ENCODE data around the gene FCGR2B.
"Not testable (repeated sequence)": the region's sequence is repeated elsewhere in the genome, so short reads cannot be mapped to it uniquely, and the experiment has no call there.

FCGR2B gene

DNA sequence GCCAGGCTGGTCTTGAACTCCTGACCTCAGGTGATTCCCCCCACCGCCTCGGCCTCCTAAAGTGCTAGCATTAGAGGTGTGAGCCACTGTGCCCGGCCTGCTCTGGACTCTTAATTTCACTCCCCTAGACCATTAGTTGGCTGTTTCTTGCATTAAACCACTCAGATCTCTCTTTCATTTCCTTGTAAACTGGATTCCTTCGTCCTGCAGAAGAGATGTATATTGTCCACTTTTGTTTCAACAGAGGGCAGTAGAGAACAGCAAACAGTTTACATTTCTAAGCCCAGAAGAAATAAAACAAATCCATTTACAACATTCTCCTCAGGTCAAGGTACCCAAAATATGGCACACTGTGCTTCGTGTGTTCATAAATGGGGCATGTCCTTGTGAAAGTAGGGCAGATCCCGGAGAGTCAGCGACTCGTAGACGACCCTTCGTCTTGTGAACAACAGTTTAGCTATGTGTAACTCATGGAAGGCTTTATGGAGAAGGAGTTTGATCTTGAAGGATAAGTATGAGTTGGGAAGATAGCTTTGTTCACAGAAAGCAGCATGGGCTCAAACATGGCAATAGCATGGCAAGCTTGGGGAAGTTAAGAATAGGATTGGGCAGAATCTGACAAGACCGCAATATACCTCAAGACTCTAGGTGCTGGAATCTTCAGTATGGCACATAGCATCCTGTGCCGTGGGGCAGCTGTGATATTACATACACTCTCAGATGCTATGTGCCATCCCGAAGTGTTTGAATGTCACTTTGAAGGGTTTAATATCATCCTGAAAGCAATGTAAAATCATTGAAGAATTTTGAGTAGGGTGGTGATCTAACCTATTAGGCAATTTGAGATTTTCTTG lies 15.2 kb upstream of the FCGR2B start:
- DNase-seq = not testable (repeated sequence)

DNA sequence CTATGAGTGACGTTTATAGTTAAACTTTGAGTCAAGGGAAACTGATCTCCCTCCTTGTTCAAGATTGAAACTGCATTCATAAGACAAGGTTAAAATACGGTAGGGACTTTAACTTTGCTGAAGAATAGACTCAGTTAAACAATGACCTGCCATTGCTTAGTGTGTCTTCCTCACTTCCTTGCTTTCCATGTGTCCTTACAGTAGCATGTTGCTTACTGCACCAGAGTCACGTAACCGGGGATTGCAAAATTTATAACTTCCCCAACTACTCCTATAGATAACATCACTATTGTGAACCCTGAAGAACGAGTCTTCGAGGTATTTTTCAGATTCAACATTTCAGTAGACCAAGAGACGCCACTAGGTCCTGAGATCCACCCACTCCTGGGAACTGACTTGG lies 9.4 kb upstream of the FCGR2B start:
- not testable (repeated sequence) for DNase-seq

DNA sequence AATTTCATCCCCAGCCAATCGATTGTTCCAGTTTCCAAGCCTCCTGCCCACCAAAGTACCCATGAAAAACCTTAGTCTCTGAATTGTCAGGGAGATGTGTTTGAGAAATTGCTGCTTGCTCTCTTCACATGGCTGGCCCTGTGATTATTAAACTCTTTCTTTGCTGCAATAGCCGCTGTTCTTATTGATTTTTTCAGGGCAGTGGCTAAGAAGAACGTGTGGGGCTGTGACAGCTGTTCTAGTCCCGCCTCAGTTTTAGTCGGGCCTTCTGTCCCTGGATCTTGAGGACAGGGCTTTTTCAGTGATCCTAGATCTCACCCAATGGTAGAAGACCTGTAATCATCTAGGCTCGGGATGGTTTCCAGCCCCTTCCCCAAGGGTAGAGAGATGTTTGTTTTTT lies 9.0 kb upstream of the FCGR2B start:
- not testable (repeated sequence) for DNase-seq

DNA sequence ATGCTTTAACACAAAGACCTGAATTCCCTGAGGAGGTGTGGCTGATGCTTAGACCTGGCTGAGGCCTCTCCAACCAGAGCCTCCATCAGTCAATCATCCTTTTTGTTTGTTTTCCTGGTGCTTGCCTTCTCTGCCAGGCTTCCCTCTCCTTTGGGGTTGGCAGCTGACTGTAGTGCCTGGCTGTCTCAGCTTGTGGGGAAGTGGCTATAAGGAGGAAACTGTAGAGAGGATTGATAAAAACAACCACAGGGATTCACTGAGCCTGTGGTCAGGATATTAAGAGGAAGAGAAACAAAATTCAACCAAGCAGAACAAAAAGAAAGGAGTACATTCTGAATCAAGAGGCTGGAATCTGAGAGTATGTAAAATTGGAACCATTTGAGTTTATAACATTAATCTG lies 4.4 kb upstream of the FCGR2B start:
- not testable (repeated sequence) for DNase-seq

DNA sequence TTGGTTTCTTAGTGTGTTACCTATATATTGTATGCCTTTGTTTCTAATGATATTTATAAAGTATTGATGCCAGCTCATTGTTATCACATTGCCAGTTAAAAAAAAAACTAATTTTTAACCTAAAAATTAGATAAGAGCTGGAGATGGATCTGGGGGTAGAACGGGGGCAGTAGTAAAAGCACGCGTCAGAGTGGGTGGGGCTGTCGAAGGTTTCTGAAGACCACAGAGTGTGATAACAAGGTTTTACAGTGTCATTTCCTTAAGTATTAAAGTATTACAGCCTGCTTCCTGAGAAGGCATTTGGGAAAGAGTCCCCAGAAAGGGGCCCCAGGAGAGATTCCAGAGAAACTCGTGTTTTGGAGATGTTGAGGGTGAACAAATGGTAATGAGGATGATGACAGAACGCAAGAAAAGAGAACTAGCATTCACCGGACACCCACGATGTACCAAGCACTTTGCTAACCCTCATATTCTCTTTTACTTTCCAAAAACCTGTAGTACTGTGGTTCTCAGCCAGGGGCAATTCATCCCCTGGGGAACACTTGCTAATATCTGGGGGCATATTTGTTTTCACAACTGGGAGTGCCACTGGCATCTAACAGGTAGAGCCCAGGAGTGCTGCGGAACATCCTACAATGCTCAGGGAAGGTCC lies 1.2 kb upstream of the FCGR2B start:
- DNase-seq = not testable (repeated sequence)

DNA sequence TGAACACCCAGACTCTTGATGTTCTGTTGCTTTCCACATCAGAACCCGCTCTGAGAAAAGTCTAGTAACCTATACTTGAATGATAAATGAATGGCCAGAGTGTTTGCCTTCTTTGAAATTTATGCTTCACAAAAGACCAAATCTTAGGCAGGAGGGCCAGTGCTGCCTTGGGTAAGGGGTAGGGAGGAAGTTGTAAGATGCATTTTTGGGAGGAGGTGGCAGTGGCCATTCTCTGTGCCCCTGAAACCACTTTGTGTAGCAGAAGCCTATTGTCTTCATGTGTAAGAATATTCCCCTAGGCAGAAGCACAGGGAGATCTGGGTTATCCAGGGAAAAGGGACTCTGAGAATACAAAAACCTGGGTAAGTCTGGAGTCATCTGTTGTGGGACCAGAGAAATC lies 626 bp downstream of the FCGR2B start:
- DNase-seq = not testable (repeated sequence)

DNA sequence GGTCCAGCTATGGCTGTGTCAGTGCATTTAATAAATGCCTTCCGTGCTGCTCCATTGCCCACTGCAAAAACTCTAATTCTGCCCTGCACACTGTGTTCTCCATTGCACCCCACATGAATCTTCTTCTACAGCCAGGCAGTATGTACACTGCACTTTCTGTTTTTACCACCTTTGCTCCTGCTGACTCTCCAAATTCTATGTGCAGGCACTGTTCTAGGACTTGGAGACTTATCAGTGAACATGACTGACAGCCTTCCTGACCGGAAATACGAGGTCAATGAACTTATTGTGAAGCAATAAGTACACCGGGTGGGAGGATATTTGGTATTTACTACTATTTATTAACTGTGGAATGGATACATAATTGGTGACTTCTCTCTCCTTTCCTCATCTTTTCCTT lies 1.7 kb downstream of the FCGR2B start:
- not testable (repeated sequence) for DNase-seq

DNA sequence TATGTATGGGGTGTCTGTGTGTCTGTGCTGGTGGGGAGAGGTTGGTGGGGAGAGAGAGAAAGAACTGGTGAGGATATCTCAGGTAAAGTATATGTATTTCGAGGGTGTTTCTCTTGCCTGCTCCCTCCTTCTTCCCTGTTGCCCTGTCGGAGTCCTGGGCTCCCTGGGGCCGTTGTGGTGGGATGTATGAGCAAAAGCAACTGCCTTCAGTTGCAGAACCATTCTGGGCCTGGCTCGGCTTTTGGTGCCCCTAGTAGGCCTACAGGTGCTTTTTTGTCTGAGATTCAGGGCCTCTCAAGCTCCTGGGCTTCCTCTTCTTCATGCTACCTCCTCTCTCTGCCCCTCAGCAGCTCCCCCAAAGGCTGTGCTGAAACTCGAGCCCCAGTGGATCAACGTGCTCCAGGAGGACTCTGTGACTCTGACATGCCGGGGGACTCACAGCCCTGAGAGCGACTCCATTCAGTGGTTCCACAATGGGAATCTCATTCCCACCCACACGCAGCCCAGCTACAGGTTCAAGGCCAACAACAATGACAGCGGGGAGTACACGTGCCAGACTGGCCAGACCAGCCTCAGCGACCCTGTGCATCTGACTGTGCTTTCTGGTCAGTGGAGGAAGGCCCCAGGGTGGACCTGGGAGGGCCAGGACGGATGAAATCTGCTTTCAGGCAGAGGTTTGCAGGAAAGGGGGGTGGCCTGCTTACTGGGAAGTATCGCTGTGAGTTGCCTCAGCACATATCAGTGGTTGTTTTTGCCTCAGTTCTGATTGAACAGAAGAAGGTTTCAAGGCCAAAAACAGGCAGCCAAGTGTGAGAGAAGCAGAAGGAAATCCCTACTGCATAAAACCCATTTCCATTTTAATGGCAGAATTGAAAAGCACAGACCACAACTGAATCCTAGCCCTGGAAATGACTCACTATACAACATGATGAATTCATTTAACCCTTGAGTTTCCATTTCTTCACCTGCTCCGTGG lies 8.4 kb downstream of the FCGR2B start:
- not testable (repeated sequence) for DNase-seq

DNA sequence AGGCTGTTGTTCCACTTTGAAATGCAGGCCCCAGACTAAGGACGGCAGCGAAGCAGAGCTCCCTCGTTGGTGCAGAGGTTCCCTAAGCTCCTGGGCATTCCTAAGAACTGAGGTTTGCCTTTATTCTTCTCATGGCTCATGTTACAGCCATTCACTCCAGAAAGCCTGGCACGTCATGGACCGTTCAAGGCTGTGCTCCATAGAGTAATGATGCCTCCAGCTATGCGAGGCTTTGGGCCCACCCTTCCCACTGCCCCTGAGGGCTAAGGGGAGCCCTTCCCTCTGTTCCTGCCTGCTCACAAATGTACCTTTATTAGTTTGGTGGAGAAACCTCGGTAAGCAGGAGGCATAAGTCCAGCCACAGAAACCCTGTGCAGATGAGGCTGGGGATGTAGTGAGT lies 10.5 kb downstream of the FCGR2B start:
- not testable (repeated sequence) for DNase-seq

DNA sequence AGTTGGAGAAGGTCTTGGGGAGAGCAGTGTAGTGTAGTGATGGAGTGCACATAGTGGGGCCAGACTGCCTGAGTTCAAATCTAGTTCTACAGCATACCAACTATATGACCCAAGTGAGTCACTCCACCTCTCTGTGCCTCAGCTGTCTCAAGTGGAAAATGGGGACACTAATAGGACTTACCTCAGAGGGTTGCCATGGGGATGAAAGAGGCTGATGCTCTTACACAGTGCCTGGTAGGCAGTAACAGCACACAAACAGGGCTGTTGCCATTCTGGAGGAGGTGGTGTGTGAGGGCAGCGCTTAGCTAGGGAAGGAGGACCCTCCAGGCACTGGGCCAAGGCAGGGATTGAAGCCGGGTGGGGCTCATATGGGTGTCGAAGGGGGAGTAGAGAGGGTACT lies 11.5 kb downstream of the FCGR2B start:
- not testable (repeated sequence) for DNase-seq

DNA sequence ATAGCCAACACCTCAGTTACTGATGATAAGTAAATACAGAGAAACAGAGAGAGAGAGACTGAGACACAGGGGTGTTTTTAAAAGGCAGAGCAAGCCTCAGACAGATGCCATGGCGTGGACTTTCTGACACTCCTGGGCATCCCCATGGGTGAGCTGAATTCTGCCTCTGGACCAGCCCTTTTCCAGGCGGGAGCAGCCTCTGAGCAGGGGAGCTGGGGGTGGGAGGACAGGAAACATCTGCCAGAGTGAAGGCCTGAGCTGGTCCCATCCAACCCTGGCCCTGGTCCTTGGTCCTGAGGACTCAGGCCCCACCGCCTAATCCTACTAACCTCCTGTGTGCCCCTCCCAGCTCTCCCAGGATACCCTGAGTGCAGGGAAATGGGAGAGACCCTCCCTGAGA lies 12.0 kb downstream of the FCGR2B start:
- DNase-seq = not testable (repeated sequence)

DNA sequence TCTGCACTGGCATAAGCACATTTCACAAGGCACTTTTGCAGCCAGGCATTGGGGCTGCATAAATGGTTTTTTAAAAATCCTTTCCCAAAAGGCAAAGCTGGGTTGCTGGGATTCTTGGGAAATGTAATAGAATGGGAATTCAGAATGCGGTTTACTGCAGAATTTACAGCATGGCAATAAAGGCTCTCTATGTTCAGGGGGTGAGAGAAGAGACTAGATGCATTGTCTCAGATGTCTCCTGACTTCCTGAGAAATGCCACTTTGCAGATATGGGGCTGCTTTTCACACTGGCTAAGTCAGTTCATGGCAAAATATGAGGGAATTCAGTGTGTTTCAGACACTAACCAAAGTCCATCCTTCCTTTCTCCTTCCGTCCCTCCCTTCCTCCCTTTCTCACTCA lies 13.5 kb downstream of the FCGR2B start:
- no peak for DNase-seq

DNA sequence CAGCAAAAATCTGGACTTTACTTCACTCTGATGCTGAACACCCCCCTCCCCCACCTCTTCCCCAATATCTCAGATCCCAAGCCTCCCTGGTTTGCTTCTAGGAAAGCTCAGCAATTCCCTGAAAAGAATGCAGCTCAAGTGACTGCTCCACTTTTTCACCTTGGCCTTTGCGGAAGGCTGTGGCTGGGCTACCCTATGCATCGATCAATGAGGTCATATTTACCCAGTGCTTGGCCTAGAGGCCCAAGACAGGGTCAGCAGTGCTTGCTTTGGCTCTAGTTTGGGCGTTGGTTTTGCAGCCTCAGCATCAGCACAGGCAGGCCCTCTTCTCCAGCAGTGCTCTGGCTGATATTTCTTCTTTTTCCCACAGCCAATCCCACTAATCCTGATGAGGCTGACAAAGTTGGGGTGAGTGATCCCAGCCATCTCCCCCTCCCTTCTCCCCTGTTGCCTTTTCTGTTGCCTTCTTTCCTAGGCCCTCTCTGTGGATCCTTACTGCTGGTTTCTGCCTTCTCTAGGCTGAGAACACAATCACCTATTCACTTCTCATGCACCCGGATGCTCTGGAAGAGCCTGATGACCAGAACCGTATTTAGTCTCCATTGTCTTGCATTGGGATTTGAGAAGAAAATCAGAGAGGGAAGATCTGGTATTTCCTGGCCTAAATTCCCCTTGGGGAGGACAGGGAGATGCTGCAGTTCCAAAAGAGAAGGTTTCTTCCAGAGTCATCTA lies 14.2 kb downstream of the FCGR2B start:
- no peak for DNase-seq

DNA sequence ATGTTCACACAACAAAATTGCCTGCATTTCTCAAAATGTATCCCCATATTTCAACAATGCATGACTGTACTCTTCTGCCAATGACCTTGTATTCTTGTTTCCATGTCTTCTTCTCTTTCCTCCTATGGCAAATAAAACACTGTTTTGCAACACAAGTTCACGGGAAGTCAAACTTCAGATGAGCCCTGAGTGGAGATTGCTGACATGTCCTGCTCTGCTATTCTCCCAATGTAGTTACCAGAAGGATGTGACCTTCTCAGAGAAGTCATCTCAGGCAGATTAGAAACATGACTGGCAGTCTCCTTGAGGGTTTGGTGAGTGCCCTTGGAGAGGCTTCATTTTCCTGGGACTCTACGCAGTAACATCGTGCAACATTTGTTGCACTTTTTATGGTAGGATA lies 15.6 kb downstream of the FCGR2B start:
- DNase-seq = no peak

DNA sequence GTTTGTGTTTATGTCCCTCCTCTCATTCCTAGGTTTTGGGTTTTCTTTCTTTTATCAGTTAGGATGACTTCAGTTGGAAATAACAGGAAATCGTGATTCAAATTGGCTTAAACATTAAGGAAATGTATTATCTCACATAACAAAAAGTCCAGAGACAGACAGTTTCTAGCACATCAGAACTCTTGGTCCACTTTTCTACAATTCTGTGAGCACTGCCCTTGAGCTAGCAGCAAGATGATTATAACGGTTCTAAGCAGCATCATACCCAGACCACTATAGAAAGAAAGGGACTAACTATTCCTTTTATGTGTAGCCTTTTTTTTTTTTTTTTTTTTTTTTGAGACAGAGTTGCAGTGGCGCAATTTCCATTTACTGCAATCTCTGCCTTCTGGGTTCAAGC lies 18.9 kb downstream of the FCGR2B start:
- no peak for DNase-seq

DNA sequence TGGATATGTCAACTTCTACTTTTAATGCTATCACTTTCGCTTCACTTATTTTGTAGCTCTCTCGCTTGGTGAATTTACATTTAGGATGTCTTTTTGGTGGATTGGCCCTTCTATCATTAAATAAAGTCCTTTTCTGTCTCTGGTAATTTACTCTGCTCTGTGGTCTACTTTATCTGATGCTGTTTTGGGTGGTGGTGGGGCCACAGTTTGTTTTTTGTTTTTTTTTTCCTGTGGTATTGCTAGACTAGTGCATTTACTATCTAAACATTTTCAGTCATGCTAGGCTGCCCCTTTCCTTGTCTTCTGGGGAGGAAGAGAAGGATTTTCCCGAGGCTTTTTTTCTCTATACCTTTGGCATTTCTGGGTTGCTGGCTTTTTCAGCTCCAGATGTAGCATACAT lies 26.0 kb downstream of the FCGR2B start:
- DNase-seq = no peak

DNA sequence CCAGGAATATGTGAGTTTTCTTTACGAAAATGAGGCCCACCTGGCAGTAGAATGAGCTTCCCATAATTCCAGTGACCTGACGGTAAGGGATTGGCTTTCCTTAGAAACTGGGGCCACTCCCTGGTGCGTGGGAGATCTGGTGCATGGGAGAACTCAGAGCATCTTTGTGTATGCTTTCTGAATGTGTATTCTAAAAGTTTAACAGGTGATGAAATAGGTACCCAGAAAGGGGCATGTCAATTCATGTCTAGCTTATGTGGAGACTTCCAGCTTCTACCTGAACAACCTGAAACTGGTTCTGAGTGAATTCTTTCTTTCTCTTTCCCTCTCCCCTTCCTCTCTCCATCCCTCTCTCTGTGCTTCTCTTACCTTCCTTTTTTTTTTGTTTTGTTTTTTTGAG lies 28.9 kb downstream of the FCGR2B start:
- no peak for DNase-seq

DNA sequence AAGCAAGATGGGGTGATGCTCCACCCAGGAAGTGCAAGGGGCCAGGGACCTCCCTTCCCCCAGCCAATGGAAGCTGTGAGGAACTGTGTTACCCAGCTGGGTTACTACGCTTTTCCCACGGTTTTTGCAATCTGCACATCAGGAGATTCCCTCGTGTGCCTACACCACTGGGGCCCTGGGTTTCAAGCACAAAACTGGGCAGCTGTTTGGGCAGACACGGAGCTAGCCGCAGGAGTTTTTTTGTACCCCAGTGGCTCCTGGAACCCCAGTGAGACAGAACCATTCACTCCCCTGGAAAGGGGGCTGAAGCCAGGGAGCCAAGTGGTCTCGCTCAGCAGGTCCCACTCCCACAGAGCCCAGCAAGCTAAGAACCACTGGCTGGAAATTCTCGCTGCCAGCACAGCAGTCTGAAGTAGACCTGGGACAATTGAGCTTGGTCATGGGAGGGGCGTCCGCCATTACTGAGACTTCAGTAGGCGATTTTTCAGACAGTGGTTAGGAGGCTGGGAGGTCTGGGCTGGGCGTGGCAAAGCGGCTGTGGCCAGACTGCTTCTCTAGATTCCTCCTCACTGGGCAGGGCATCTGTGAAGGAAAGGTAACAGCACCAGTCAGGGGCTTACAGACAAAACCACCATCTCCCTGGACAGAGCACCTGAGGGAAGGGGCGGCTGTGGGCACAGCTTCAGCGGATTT lies 30.2 kb downstream of the FCGR2B start:
- DNase-seq = not testable (repeated sequence)

DNA sequence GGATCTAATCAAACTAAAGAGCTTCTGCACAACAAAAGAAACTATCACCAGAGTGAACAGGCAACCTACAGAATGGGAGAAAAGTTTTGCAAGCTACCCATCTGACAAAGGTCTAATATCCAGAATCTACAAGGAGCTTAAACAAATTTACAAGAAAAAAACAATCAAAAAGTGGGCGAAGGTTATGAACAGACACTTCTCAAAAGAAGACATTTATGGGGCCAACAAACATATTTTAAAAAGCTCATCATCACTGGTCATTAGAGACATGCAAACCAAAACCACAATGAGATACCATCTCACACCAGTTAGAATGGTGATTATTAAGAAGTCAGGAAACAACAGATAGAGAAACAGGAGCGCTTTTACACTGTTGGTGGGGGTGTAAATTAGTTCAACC lies 35.4 kb downstream of the FCGR2B start:
- DNase-seq = not testable (repeated sequence)

DNA sequence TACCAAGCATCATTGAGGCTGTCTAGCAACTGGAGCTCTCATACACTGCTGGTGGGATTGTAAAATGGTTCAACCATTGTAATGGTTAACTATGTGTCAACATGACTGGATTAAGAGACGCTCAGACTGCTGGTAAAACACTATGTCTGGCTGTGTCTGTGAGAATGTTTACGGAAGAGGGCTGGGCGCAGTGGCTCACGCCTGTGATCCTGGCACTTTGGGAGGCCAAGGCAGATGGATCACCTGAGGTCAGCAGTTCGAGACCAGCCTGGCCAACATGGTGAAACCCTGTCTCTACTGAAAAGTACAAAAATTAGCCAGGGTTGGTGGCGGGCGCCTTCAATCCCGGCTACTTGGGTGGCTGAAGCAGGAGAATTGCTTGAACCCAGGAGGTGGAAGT lies 39.3 kb downstream of the FCGR2B start:
- DNase-seq = no peak

DNA sequence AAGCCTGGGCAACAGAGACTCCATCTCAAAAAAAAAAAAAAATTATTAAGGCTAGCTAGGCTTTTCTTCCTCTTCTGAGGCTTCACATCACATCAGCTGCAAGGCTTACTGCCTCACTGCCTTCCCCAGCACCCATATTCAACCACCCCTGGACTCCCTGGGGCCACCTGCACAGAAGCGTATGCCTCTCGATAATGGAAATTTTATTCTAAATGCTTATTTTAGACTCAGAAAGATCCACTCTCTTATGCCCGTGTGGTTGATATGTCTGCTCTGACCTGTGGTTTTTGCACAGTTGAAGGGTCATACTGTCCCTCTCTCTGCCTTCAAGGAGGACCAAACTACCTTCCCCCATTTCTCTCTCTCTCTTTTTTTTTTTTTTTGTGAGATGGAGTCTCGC lies 42.6 kb downstream of the FCGR2B start:
- no peak for DNase-seq

DNA sequence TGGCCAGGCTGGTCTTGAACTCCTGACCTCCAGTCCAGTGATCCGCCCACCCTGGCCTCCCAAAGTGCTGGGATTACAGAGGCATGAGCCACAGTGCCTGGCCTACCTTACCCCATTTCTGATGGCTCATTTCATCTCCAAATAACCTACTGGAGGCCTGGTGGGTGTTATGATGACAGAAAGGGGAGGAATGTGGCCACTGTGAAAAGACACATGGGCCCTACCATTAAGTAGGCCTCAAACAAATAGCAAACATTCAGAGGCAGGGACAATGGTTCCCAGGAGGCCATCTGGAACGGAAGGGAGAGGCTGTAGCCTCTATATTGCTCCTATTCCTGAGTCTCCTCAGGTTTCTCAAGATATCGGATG lies 43.2 kb downstream of the FCGR2B start:
- DNase-seq = no peak
